Measurements from ENCODE around the gene UQCRC1.
A peak's percentile ranks its signal among the peaks of the same experiment; 100 is the strongest.

UQCRC1 gene

GRCh38 chr3:48569808-48570450 is 39.5 kb downstream of the UQCRC1 start:
- DNase-seq = no peak

DNA sequence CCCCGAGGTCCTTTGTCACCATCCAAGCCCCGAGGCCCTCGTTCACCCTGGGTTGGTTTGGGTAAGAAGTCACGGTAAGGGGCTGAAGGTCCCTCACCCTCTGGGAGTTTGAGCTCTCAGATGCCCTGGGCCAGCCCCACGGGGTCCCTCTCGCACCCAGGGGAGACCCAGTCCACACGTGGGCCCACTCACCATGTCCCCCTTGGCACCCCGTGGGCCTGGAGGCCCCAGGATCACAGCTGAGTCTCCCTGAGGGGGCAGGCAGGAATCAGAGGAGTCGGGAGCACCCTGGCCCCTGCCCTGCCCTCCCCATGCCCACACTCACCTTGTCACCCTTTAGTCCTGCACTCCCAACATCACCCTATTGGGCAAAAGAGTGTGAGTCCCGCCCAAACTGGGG is 40.0 kb downstream of the UQCRC1 start:
- DNase-seq = no peak

DNA sequence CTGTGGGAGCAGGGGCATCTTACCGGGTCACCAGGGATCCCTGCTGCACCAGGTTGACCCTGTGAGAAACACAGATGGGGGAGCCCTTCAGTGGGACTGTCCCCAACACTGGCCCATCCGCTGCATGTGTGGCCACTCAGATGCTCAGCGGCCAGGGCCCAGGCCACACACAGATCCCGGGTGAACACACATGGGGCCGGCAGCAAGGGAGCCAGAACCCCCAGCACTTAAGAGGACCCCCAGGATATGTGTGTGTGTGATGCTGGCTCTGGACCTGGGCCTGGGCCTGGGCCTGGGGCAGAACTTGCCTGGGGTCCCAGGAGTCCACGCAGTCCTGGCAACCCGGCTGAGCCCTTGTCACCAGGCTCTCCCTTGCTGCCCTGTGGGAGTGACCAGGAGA is 41.0 kb downstream of the UQCRC1 start:
- no peak for DNase-seq

GRCh38 chr3:48567500-48567899 is 41.9 kb downstream of the UQCRC1 start:
- no peak for DNase-seq

DNA sequence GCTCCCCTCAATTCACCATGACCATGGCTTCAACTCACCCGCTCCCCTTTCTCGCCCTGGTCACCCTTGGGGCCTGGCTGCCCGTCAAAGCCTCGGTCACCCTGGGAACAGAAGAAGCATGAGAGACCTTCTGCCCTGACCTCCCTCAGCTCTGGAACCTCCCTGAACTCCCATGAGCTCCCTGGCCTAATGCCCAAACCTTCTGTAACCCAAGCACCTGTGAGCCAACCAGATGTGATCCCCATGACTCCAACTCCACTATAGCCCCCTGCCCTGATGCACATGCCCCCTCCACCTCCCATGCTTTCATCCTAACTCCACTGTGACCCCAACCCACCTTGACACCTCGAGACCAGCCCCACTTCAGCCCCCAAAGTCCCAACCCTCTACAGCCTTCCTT is 42.4 kb downstream of the UQCRC1 start:
- no peak for DNase-seq

DNA sequence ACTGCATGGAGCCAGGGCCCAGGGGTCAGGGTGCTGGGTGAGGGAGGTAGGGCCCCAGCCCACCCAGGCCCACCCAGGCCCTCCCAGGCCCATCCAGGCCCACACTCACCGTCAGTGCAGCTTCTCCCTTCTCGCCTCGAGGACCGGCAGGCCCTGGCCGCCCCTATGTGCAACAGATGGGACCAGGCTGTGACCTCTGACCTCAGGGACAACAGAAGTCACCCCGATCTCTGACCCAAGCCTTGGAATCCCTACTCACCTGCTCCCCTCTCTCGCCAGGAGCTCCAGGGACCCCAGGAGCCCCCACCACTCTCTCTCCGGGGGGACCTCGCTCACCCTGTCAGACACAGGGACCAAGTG is 43.1 kb downstream of the UQCRC1 start:
- DNase-seq = no peak

DNA sequence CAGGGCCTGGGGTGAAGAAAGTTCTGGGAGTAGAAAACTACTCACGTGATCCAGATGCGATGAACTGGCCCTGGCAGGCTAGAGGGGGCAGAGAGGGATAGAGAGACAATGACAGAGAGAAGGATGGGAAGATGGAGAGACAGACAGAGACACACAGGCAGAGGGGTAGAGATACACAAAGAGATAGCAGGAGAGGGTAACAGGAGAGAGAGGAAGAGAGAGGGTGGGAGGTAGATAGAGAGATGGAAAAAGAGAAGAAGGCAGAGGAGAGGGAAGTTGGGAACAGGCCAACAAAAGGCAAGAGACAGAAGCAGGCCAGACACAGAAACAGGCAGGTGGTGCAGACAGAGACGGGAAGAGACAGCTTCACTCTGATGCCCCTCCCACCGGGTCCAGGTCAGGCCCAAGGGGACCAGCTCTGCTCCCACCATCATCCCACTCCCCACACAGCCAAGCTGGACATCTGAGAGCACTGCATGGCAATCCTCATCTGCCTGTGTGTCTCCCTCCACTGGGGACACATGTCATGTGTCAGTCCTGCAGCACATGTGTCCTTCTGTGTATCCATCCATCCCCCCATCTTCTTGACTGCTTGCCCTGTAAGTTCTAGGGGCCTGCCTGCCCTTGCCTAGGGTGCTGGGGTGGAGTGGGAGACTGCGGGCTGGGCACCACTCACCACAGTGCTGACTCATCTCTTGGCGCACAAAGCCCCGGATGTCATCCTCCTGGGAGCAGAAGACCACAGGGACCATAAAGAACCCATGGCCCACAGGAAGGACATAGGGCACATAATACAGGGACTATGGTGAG is 43.6 kb downstream of the UQCRC1 start:
- no peak for DNase-seq

- no peak for DNase-seq
Measured at GRCh38 chr3:48565186-48565585, 44.3 kb downstream of the UQCRC1 start.

- DNase-seq = no peak
Measured at GRCh38 chr3:48564667-48565066, 44.8 kb downstream of the UQCRC1 start.

DNA sequence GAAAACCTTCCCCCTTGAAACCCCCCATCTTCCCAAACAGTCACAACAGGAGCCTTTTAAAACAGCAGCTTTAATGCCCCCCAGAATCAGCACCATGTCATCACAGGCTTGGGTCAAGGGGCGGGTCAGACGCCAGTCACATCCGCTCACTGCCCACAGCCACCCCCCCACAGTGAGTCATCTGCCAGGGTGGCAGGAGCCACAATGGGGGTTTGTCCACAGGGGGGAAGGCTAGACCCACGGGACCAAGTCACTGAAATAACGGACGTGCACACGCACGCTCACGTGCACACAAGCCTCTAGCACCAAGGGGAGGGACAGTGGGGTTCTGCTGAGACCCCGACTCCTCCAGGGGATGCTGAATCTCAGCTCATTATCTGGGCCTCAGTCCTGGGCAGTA is 45.4 kb downstream of the UQCRC1 start:
- DNase-seq = no peak

- DNase-seq = no peak
Measured at GRCh38 chr3:48563382-48563918, 46.0 kb downstream of the UQCRC1 start, which contains the start of gene UCN2. TSS of gene UCN2 (minus strand) at chr3:48563781. CDS start at chr3:48563124, 657 bp downstream.

DNA sequence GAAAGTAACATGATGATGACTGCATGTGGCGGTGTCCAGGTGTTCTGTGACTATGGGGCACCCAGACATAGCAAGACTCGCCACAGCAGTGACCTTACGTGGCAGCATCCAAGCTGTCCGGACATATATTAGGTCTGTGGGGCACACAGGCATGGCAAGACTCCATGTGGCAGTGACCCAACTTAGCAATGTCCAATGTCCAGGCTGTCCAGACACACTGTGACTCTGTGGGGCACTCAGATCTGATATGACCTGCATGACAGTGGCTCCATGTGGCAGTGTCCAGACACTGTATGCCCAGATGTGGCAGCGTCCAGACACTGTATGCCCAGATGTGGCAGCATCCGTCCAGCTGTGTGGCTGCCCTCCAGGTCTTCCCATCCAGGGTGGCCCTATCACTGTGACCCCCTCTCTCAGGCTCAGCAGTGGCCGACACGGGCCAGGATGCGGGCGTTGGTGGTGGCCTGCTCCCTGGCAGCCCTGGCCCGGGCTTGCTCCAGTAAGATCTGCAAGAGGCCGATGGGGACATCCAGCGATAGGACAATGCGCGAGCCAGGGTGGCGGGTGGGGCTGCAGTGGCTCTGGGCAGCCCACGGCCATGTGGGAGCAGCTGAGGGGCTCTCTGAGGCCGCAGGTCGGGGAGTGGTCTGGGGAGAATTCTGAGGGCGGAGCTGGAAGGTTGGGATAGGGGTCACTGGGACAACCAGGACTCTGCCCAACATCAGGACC is 46.9 kb downstream of the UQCRC1 start:
- DNase-seq = no peak

DNA sequence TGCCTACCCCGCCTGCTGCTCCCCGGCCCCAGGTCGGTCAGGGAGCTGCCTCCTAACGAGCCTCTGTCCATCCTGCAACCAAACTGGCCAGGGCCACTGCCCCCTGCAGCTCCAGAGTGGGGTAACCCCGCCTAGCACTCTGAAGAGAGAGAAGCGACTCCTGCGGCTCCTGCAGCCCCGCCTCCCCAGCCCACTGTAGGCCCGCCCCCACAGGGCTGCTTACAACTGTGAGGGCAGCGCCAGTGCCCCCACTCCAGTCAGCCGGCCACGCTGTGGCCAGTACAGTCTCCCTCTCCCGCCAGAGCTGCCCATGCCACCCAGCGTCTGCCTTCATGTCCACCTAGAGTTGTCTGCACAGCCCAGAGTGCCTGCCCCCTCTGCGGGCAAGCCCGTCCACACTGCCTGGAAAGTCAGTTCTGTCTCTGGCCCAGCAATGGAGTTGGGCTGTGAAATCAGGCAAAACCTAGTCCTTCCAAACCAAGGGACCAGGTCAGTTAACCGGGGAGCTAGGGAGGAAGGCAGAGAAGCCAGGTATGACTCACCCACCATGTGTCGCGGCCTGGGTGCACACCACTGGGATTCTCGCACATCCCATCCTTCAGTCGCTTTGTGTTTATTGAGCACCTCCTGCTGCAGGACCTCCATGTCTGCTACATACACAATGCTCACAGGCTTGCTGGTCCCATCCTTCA is 48.3 kb downstream of the UQCRC1 start:
- no peak for DNase-seq

- no peak for DNase-seq
Measured at GRCh38 chr3:48560648-48561018, 48.8 kb downstream of the UQCRC1 start.

- peak; percentile 15 for DNase-seq
Measured at GRCh38 chr3:48558493-48559134, 50.8 kb downstream of the UQCRC1 start.

DNA sequence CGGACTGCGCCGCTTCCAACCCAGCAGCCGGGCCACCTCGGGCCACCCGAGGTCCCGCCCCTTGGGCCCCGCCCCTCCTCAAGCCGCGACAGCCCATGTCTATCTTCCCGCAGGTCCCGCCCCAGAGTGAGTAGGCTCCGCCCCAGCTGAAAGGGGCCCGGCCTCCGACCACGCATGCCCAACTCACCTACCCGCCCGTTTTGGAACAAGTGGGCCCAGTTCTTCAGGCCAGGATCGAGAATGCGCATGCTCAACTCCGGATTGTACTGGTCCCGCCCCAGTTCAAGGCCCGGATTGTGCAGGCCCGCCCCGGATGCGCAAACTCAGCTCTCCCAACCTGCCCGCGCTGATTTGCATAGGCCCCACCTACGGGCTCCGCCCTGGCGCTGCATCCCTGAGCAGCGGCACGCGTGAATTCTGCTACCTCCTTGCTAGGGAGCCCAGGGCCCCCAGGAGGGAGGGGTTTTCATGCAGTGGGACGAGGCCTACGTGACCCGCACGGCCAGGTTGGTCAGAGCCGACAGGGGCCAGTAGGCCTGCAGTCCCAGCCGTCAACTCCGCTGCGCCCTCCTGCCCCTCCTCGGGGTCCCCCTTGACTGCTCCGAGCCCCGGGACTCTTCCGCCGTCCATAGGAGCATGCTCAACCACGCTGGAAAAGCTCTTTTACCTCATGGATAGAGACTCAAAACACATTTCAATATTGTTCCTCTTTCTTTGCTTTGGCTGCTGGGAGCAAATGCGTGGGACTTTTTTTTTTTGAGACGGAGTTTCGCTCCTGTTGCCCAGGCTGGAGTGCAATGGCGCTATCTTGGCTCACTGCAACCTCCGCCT is 52.4 kb downstream of the UQCRC1 start, which contains the start of gene PFKFB4:
PFKFB4 (minus strand) TSS at position 8 of the 831 bp plus-strand sequence. CDS start 26 bp downstream, outside the sequence.
- DNase-seq = peak; percentile 97

- no peak for DNase-seq
Measured at GRCh38 chr3:48555949-48556795, 53.3 kb downstream of the UQCRC1 start.

DNA sequence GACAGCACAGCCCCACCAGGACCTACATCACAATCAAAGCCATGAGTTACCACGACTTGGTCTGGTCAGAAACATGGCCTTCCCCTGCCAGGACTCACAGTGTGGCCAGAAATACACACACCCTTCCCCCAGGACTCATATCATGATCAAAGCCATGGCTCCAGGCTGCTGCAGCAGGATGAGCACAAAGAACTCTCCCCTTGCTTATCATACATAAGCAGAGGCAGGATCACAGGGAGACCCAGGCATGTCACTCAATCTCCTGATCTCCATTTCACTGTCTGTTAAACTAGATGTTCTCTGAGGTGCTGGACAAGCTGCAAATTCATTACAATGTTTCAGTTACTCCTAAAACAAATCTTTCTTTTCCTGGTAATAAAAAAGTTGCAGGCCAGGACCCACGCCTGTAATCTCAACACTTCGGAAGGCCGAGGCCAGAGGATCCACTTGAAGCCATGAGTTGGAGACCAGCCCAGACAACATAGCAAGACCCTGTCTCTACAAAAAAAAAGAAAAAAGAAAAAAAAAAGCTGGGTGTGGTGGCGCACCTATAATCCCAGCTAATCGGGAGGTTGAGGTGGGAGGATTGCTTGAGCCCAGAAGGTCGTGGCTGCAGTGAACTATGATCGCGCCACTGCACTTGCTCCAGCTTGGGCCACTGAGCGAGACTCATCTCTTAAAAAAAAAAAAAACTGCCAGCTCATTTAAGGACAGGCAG is 54.1 kb downstream of the UQCRC1 start:
- no peak for DNase-seq
